Measurements from ENCODE around the gene MYOF. TPM values are rescaled to one million over a fixed set of nuclear protein-coding genes. Genes with fewer than 3 reads are reported as not detected.

MYOF gene
- total and polyA plus RNA-seq, 9 of the 15 experiments (the other 6 are each of a cell fraction or from before 2014, with no cell fraction given) = 0.06 to 0.27 TPM; not detected in 7

DNA sequence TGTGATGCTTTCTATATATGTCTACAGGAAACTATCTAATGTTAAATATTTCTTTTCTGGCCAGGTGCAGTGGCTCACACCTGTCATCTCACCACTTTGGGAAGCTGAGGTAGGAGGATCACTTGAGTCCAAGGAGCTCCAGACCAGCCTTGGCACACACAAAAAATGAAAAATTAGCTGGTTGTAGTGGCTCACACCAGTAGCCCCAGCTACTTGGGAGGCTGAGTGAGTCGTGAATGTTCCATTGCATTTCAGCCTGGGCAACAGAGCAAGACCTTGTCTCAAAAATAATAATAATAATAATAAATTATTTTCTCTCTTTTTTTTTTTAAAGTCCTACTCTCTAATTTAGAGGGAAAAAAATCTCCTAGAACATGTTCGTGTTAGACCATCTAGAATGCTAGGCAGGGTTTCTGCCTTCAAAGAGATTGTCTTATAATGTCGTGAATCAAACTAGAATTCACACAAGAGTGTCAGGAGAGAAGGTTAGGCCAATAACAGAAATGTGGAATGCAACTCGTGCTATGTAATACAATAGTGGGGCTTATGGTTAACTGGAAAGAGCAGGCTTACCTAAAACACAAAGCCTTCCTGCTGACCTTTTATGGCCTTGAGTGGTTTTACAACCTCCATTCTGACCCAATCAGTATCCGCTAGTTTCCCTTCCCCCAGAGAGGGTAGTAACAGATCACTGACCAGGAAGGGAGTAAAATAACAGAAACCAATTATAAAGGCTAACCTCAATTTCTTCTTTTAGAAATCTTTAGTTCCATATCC is 46.3 kb downstream of the MYOF start:
- no peak overlapping the region for H3K9ac ChIP-seq (ENCODE audit: insufficient read depth in 1 of 2, low read depth in 2 of 2, low read length in 2 of 2)
- DNase-seq (ENCODE audit: extremely low read depth in 1 of 4, low spot score in 3 of 4) (no peak), FAIRE-seq (no peak), ATAC-seq (no peak)
- H3K9me1 ChIP-seq (ENCODE audit: control insufficient read depth, insufficient read depth, low read length) = no peaks in the 10 kb centered on the region
- ChIA-PET POLR2A (no interaction called here), CTCF (ENCODE audit: low intra/inter-chr PET ratio) (no interaction called here)
- no peak overlapping the region for H3K4me3 ChIP-seq
- no TSS peak for BruUV-seq (replicated peaks)
- H3K36me3 ChIP-seq (ENCODE audit: control insufficient read depth, insufficient read depth, low read length) = no peaks in the 10 kb centered on the region
- no peaks in the 10 kb centered on the region for H3K79me2 ChIP-seq (ENCODE audit: control insufficient read depth, insufficient read depth, low read length)
- no peaks in the 10 kb centered on the region; a peak in 2 of 5 replicates for H3K4me1 ChIP-seq (replicated peaks in 1 of 2; ENCODE audit: control insufficient read depth in 2 of 2, insufficient read depth in 2 of 2, low read length in 2 of 2)
- no peak overlapping the region for H3K27ac ChIP-seq (ENCODE audit: extremely low read depth, low read depth, low read length)
- H3K27me3 ChIP-seq (ENCODE audit: control insufficient read depth in 2 of 2, insufficient read depth in 2 of 2, low read length in 2 of 2) = peaks cover 7 to 17% of the 10 kb centered on the region in 2 experiments; a peak in 4 of 5 replicates
- WGBS (ENCODE audit: insufficient coverage, low coverage, missing lambda C conversion rate) = 11% methylated on average over 5 of the region's 5 CpGs
- no peaks in the 10 kb centered on the region for H4K20me1 ChIP-seq (replicated peaks; ENCODE audit: control insufficient read depth, insufficient read depth, low read length)
- no peaks in the 10 kb centered on the region for H3K9me3 ChIP-seq (replicated peaks; ENCODE audit: control insufficient read depth, insufficient read depth, low read depth, low read length)
- intact Hi-C loops (cut with micrococcal nuclease) = no loop called here
- no peak overlapping the region for H3K4me2 ChIP-seq (ENCODE audit: insufficient read depth, low read length)
- H2AFZ ChIP-seq (ENCODE audit: low read depth, low read length) = no peak overlapping the region
- in situ Hi-C loops (cut with MboI) = no loop called here
- TF ChIP-seq NFRKB (IDR thresholded peaks at IDR 0.05; ENCODE audit: low read depth) = no peak
- no peak for TF ChIP-seq ILF3 (IDR thresholded peaks at IDR 0.05; ENCODE audit: borderline replicate concordance)
- TF ChIP-seq ZBTB7A (IDR thresholded peaks at IDR 0.05; ENCODE audit: borderline replicate concordance, control insufficient read depth, low read depth, low read length) = no peak
- TF ChIP-seq BCOR (IDR thresholded peaks at IDR 0.05) = no peak
- TF ChIP-seq, protein P1, sequence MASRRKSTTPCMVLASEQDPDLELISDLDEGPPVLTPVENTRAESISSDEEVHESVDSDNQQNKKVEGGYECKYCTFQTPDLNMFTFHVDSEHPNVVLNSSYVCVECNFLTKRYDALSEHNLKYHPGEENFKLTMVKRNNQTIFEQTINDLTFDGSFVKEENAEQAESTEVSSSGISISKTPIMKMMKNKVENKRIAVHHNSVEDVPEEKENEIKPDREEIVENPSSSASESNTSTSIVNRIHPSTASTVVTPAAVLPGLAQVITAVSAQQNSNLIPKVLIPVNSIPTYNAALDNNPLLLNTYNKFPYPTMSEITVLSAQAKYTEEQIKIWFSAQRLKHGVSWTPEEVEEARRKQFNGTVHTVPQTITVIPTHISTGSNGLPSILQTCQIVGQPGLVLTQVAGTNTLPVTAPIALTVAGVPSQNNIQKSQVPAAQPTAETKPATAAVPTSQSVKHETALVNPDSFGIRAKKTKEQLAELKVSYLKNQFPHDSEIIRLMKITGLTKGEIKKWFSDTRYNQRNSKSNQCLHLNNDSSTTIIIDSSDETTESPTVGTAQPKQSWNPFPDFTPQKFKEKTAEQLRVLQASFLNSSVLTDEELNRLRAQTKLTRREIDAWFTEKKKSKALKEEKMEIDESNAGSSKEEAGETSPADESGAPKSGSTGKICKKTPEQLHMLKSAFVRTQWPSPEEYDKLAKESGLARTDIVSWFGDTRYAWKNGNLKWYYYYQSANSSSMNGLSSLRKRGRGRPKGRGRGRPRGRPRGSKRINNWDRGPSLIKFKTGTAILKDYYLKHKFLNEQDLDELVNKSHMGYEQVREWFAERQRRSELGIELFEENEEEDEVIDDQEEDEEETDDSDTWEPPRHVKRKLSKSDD (conservative IDR thresholded peaks at IDR 0.05; ENCODE audit: low read length) = no peak
- TF ChIP-seq, protein P2, sequence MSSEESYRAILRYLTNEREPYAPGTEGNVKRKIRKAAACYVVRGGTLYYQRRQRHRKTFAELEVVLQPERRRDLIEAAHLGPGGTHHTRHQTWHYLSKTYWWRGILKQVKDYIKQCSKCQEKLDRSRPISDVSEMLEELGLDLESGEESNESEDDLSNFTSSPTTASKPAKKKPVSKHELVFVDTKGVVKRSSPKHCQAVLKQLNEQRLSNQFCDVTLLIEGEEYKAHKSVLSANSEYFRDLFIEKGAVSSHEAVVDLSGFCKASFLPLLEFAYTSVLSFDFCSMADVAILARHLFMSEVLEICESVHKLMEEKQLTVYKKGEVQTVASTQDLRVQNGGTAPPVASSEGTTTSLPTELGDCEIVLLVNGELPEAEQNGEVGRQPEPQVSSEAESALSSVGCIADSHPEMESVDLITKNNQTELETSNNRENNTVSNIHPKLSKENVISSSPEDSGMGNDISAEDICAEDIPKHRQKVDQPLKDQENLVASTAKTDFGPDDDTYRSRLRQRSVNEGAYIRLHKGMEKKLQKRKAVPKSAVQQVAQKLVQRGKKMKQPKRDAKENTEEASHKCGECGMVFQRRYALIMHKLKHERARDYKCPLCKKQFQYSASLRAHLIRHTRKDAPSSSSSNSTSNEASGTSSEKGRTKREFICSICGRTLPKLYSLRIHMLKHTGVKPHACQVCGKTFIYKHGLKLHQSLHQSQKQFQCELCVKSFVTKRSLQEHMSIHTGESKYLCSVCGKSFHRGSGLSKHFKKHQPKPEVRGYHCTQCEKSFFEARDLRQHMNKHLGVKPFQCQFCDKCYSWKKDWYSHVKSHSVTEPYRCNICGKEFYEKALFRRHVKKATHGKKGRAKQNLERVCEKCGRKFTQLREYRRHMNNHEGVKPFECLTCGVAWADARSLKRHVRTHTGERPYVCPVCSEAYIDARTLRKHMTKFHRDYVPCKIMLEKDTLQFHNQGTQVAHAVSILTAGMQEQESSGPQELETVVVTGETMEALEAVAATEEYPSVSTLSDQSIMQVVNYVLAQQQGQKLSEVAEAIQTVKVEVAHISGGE (CRISPR knock-in tag; IDR thresholded peaks at IDR 0.05) = no peak
- no peak for TF ChIP-seq CXXC5 (CRISPR knock-in tag; IDR thresholded peaks at IDR 0.05)
- TF ChIP-seq BDP1 (IDR thresholded peaks at IDR 0.05; ENCODE audit: insufficient read depth, insufficient read length) = no peak
- TF ChIP-seq FOSL1 (tag; conservative IDR thresholded peaks at IDR 0.05) = no peak
- TF ChIP-seq KDM2B (CRISPR knock-in tag; IDR thresholded peaks at IDR 0.05) = no peak
- no peak for TF ChIP-seq GTF2A2 (tag; IDR thresholded peaks at IDR 0.05)
- TF ChIP-seq ZNF431 (CRISPR knock-in tag; IDR thresholded peaks at IDR 0.05) = no peak

All from K562 (cell line).